ENCODE measurements around the gene PTGDS.
A peak's percentile ranks its signal among the peaks of the same experiment; 100 is the strongest.

Gene PTGDS

GRCh38 chr9:136957901-136958300 lies 19.4 kb upstream of the PTGDS start:
- Histone ChIP-seq H3K4me1 (ENCODE audit: control insufficient read depth, insufficient read depth, low read depth, low read length) (peaks cover 22% of the 10 kb centered on the region), H2BK15ac (ENCODE audit: low read depth, poor library complexity, severe bottlenecking) (no peak overlapping the region), H2AK5ac (ENCODE audit: low read length, severe bottlenecking) (no peak overlapping the region), H4K8ac (ENCODE audit: low read length) (no peak overlapping the region), H3K23ac (ENCODE audit: low read length in 2 of 2) (no peak overlapping the region), H2AFZ (ENCODE audit: low read depth, low read length) (no peak overlapping the region), H3K18ac (ENCODE audit: low read depth in 1 of 2, low read length in 2 of 2) (no peak overlapping the region), H2BK120ac (ENCODE audit: low read depth, low read length) (no peak overlapping the region), H2BK12ac (ENCODE audit: low read length in 2 of 2) (no peak overlapping the region), H4K91ac (ENCODE audit: low read length) (no peak overlapping the region), H2BK5ac (ENCODE audit: low read depth, low read length, poor library complexity, severe bottlenecking) (no peak overlapping the region), H3K9ac (ENCODE audit: low read length) (no peak overlapping the region), H3K4me3 (ENCODE audit: insufficient read depth in 1 of 2, low read depth in 1 of 2, low read length in 2 of 2) (no peak overlapping the region), H3K4me2 (ENCODE audit: low read length, poor library complexity, severe bottlenecking) (no peak overlapping the region), H3K36me3 (ENCODE audit: control insufficient read depth in 1 of 2, insufficient read depth in 2 of 2, low read depth in 1 of 2, low read length in 2 of 2) (no peaks in the 10 kb centered on the region), H3K9me3 (ENCODE audit: control insufficient read depth, low read length) (peaks cover 3% of the 10 kb centered on the region), H3K27me3 (ENCODE audit: control insufficient read depth in 1 of 2, insufficient read depth in 1 of 2, low read length in 2 of 2) (peaks cover 0 to 19% of the 10 kb centered on the region in 2 experiments), H3K14ac (ENCODE audit: low read length in 2 of 2) (no peak overlapping the region), H3K4ac (ENCODE audit: low read depth in 1 of 2, low read length in 2 of 2) (no peak overlapping the region), H3K79me1 (replicated peaks; ENCODE audit: low read length, poor library complexity, severe bottlenecking) (no peaks in the 10 kb centered on the region), H3K27ac (ENCODE audit: low read length, poor library complexity, severe bottlenecking) (no peak overlapping the region)
- 76% methylated on average over 4 of the region's 6 CpGs for WGBS
- no peak for DNase-seq

DNA sequence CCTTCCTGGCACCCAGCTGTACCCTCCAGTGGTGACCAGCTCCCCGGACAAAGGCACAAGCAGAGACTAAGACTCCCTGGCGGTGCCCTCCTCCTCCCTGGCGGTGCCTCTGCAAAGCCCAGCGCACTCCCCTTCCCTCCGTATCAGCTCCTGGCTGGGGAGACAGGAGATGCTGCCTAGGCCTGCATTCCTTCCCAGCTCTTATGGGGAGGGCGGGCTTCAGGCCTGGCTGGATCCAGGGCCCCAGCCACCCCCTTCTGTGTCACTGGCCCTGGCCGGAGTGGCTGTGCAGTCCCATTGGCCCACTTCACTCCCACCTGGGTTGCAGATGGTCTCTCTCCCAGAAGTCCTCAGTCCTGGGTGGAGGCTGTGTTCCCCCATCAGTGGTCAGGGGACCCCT lies 18.8 kb upstream of the PTGDS start:
- Histone ChIP-seq H2BK12ac (ENCODE audit: low read length in 2 of 2) (no peak overlapping the region), H3K4ac (ENCODE audit: low read depth in 1 of 2, low read length in 2 of 2) (no peak overlapping the region), H3K36me3 (ENCODE audit: control insufficient read depth in 1 of 2, insufficient read depth in 2 of 2, low read depth in 1 of 2, low read length in 2 of 2) (no peaks in the 10 kb centered on the region), H3K4me3 (ENCODE audit: insufficient read depth in 1 of 2, low read depth in 1 of 2, low read length in 2 of 2) (no peak overlapping the region), H3K27ac (ENCODE audit: low read length, poor library complexity, severe bottlenecking) (no peak overlapping the region), H3K27me3 (ENCODE audit: control insufficient read depth in 1 of 2, insufficient read depth in 1 of 2, low read length in 2 of 2) (peaks cover 0 to 23% of the 10 kb centered on the region in 2 experiments), H2BK15ac (ENCODE audit: low read depth, poor library complexity, severe bottlenecking) (no peak overlapping the region), H3K18ac (ENCODE audit: low read depth in 1 of 2, low read length in 2 of 2) (no peak overlapping the region), H4K8ac (ENCODE audit: low read length) (no peak overlapping the region), H3K14ac (ENCODE audit: low read length in 2 of 2) (no peak overlapping the region), H3K9ac (ENCODE audit: low read length) (no peak overlapping the region), H3K4me1 (ENCODE audit: control insufficient read depth, insufficient read depth, low read depth, low read length) (peaks cover 22% of the 10 kb centered on the region), H2BK5ac (ENCODE audit: low read depth, low read length, poor library complexity, severe bottlenecking) (no peak overlapping the region), H3K4me2 (ENCODE audit: low read length, poor library complexity, severe bottlenecking) (no peak overlapping the region), H3K79me1 (replicated peaks; ENCODE audit: low read length, poor library complexity, severe bottlenecking) (no peaks in the 10 kb centered on the region), H3K23ac (ENCODE audit: low read length in 2 of 2) (no peak overlapping the region), H2BK120ac (ENCODE audit: low read depth, low read length) (no peak overlapping the region), H3K9me3 (ENCODE audit: control insufficient read depth, low read length) (peaks cover 3% of the 10 kb centered on the region), H2AFZ (ENCODE audit: low read depth, low read length) (no peak overlapping the region), H2AK5ac (ENCODE audit: low read length, severe bottlenecking) (no peak overlapping the region), H4K91ac (ENCODE audit: low read length) (peak overlapping the region; percentile 12)
- 92% methylated on average over 7 of the region's 7 CpGs for WGBS
- no peak for DNase-seq

DNA sequence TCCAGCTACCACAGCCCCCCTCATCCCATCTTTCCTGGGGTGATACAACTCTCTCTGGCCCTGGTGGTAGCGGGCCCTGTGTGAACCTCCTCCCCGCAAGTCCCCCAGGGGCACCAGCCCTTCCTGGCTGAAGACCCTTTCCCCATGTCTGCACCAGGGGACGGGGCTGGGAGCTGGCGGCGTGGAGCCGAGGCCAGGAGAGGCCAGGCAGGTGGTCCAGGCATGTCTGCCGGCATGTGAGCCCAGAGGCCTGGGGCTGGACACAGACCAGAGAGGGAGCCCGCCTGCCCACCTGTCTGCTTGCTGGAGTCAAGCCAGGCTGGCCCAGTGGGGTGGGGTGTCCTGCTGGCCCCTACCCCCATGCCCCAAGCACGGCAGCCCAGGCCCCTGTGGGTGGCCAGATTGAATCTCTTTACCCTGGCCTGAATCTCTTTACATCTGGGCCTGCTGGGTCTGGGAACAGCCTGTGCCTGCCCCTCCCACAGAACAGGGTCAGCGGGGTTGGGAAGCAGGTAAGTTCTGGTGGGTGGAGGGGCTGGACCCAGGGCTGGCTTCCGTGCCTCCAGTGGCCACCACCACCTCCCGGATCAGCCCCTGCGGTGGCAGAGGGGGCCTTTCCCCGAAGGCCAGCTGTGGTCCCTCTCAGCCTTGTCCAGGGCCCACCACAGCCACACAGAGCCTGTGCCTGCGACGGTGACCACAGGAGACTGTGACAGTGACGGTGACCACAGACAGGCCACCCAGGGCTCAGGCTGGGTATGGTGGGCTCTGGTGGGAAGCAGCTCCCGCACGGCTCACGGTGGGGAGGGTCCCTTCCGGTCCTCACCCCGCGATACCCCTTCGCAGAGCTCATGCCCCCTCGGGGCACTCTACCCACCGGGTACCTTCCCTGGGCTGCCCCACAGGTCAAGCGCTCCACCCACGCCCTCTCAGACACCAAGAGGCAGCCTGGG lies 18.1 kb upstream of the PTGDS start:
- 87% methylated on average over 28 of the region's 28 CpGs for WGBS
- Histone ChIP-seq H3K36me3 (ENCODE audit: control insufficient read depth in 1 of 2, insufficient read depth in 2 of 2, low read depth in 1 of 2, low read length in 2 of 2) (no peaks in the 10 kb centered on the region), H3K9ac (ENCODE audit: low read length) (no peak overlapping the region), H3K18ac (ENCODE audit: low read depth in 1 of 2, low read length in 2 of 2) (no peak overlapping the region), H2AK5ac (ENCODE audit: low read length, severe bottlenecking) (no peak overlapping the region), H3K27ac (ENCODE audit: low read length, poor library complexity, severe bottlenecking) (no peak overlapping the region), H3K9me3 (ENCODE audit: control insufficient read depth, low read length) (peaks cover 3% of the 10 kb centered on the region), H3K23ac (ENCODE audit: low read length in 2 of 2) (no peak overlapping the region), H3K4ac (ENCODE audit: low read depth in 1 of 2, low read length in 2 of 2) (no peak overlapping the region), H3K27me3 (ENCODE audit: control insufficient read depth in 1 of 2, insufficient read depth in 1 of 2, low read length in 2 of 2) (peaks cover 0 to 17% of the 10 kb centered on the region in 2 experiments), H3K79me1 (replicated peaks; ENCODE audit: low read length, poor library complexity, severe bottlenecking) (no peaks in the 10 kb centered on the region), H2BK12ac (ENCODE audit: low read length in 2 of 2) (no peak overlapping the region), H4K91ac (ENCODE audit: low read length) (peak overlapping the region; percentile 21), H2BK15ac (ENCODE audit: low read depth, poor library complexity, severe bottlenecking) (no peak overlapping the region), H3K4me1 (ENCODE audit: control insufficient read depth, insufficient read depth, low read depth, low read length) (peaks cover 20% of the 10 kb centered on the region), H2BK5ac (ENCODE audit: low read depth, low read length, poor library complexity, severe bottlenecking) (no peak overlapping the region), H2BK120ac (ENCODE audit: low read depth, low read length) (no peak overlapping the region), H4K8ac (ENCODE audit: low read length) (no peak overlapping the region), H3K14ac (ENCODE audit: low read length in 2 of 2) (no peak overlapping the region), H3K4me3 (ENCODE audit: insufficient read depth in 1 of 2, low read depth in 1 of 2, low read length in 2 of 2) (no peak overlapping the region), H2AFZ (ENCODE audit: low read depth, low read length) (no peak overlapping the region), H3K4me2 (ENCODE audit: low read length, poor library complexity, severe bottlenecking) (no peak overlapping the region)
- no peak for DNase-seq

DNA sequence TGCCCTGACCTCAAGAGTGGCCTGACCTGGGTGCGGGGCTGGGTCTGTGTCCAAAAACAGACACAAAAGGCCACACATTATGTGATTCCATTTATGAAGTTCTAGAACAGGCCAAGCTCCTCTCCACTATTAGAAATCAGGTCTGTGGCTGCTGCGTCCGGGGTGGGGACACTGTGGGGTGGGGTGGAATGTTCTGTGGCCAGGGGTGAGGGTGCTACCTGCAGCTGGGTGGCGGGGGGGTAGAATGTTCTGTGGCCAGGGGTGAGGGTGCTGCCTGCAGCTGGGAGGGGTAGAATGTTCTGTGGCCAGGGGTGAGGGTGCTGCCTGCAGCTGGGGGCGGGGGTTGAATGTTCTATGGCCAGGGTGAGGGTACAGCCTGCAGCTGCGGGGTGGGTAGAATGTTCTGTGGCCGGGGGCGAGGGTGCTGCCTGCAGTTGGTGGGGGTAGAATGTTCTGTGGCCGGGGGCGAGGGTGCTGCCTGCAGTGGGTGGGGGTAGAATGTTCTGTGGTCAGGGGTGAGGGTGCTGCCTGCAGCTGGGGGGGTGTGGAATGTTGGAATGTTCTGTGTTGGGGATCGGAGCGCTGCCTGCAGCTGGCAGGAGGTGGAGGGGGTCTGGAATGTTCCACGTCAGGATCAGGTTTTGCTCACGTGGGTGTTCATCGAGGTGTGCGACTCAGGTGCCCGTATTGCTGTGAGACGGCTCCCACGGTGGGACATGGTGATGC lies 16.9 kb upstream of the PTGDS start:
- H3K27ac ChIP-seq (ENCODE audit: low read length, poor library complexity, severe bottlenecking): no peak overlapping the region
- no peak overlapping the region for H3K4me2 ChIP-seq (ENCODE audit: low read length, poor library complexity, severe bottlenecking)
- H2BK12ac ChIP-seq (ENCODE audit: low read length in 2 of 2): no peak overlapping the region
- H3K9ac ChIP-seq (ENCODE audit: low read length): no peak overlapping the region
- peaks cover 20% of the 10 kb centered on the region for H3K4me1 ChIP-seq (ENCODE audit: control insufficient read depth, insufficient read depth, low read depth, low read length)
- H3K4ac ChIP-seq (ENCODE audit: low read depth in 1 of 2, low read length in 2 of 2): no peak overlapping the region
- H2BK120ac ChIP-seq (ENCODE audit: low read depth, low read length): no peak overlapping the region
- H3K36me3 ChIP-seq (ENCODE audit: control insufficient read depth in 1 of 2, insufficient read depth in 2 of 2, low read depth in 1 of 2, low read length in 2 of 2): no peaks in the 10 kb centered on the region
- H3K79me1 ChIP-seq (replicated peaks; ENCODE audit: low read length, poor library complexity, severe bottlenecking): no peaks in the 10 kb centered on the region
- no peak overlapping the region for H2AK5ac ChIP-seq (ENCODE audit: low read length, severe bottlenecking)
- no peak overlapping the region for H3K14ac ChIP-seq (ENCODE audit: low read length in 2 of 2)
- H4K91ac ChIP-seq (ENCODE audit: low read length): peak overlapping the region; percentile 22
- no peak overlapping the region for H2BK5ac ChIP-seq (ENCODE audit: low read depth, low read length, poor library complexity, severe bottlenecking)
- H3K23ac ChIP-seq (ENCODE audit: low read length in 2 of 2): no peak overlapping the region
- DNase-seq: no peak
- no peak overlapping the region for H3K18ac ChIP-seq (ENCODE audit: low read depth in 1 of 2, low read length in 2 of 2)
- 87% methylated on average over 18 of the region's 19 CpGs for WGBS
- peaks cover 3% of the 10 kb centered on the region for H3K9me3 ChIP-seq (ENCODE audit: control insufficient read depth, low read length)
- no peak overlapping the region for H4K8ac ChIP-seq (ENCODE audit: low read length)
- H3K27me3 ChIP-seq (ENCODE audit: control insufficient read depth in 1 of 2, insufficient read depth in 1 of 2, low read length in 2 of 2): peaks cover 0 to 13% of the 10 kb centered on the region in 2 experiments
- no peak overlapping the region for H2BK15ac ChIP-seq (ENCODE audit: low read depth, poor library complexity, severe bottlenecking)
- H2AFZ ChIP-seq (ENCODE audit: low read depth, low read length): no peak overlapping the region
- H3K4me3 ChIP-seq (ENCODE audit: insufficient read depth in 1 of 2, low read depth in 1 of 2, low read length in 2 of 2): no peak overlapping the region

Data from mesenchymal stem cell (in vitro differentiated cells and primary cell).